NT2/D1 (cell line): ENCODE data around the gene AADACL2.

Experiments
- SUZ12 ChIP-seq: IDR thresholded peaks from 2 replicates; pipeline ENCODE4 v1.6.1; 2011; ENCODE audit not compliant: insufficient read length, insufficient read depth; ENCODE audit errors: extremely low read depth
- YY1 ChIP-seq: IDR thresholded peaks from 2 replicates; pipeline ENCODE4 v1.6.1; 2011; ENCODE audit not compliant: insufficient read length, insufficient read depth
- ZNF274 ChIP-seq: IDR thresholded peaks from 2 replicates; pipeline ENCODE4 v1.6.1; 2011; ENCODE audit warnings: mild to moderate bottlenecking, low read depth, low read length

- no peak for TF ChIP-seq YY1
- no peak for TF ChIP-seq ZNF274
- no peak for TF ChIP-seq SUZ12
These were observed at the start of gene AADACL2 for GRCh38 chr3:151733613-151734012.
